HCT116 (cell line): ENCODE results near the gene TMEM120A. TPM values are rescaled to one million over a fixed set of nuclear protein-coding genes. Genes with fewer than 3 reads are reported as not detected.

Experiments used
- ATAC-seq: fragments of 200-7000 bp; cut with Tn5 transposase; 2 replicates; pipeline ENCODE4 v1.9.1; 2020; ENCODE audit warnings: mild to moderate bottlenecking, moderate library complexity
- BruUV-seq: library from RNA; stranded (reverse); fragments of 400-500 nt; replicated peaks from 2 replicates; lab custom pipeline; 2021; lab: Mats Ljungman, UMichigan
- CTCF ChIA-PET: fragments of 300-600 bp; sonication (Branson Sonifier 250); formaldehyde crosslinking; loops from one replicate; lab custom pipeline; 2021; ENCODE audit warnings: antibody characterized with exemption; lab: Charles Lee
- POLR2A ChIA-PET: fragments of 300-600, 350-600 bp; sonication (Branson Sonifier 250); formaldehyde crosslinking; loops from one replicate; lab custom pipeline; 2021; ENCODE audit warnings: antibody characterized with exemption; lab: Charles Lee
- RAD21 ChIA-PET, 2 experiments: fragments of 300-600 bp; sonication (Branson Sonifier 250); formaldehyde crosslinking; loops; one replicate each; lab custom pipeline; 2023; ENCODE audit warnings: low total read pairs in 2 of 2; ENCODE audit not compliant: uncharacterized antibody in 2 of 2, unreplicated experiment in 2 of 2, low non-redundant PET in 1 of 2; lab: Charles Lee
- DNase-seq: peaks from one replicate; pipeline ENCODE4 v3.0.0-alpha.2; 2010; ENCODE audit warnings: low read depth, low spot score
- H2AFZ ChIP-seq: fragments of 200-600 bp; shearing (Covaris generic), sonication (generic); 2 replicates; pipeline ENCODE4 v1.6.1; 2017; ENCODE audit warnings: low read depth, mixed run types, mixed read lengths, antibody characterized with exemption, low read length; ENCODE audit not compliant: poor library complexity, severe bottlenecking
- H3K27ac ChIP-seq: 2 replicates; pipeline ENCODE4 v1.5.1; 2012; ENCODE audit warnings: low read depth, low read length
- H3K27me3 ChIP-seq: fragments of 200-600 bp; sonication (generic); 2 replicates; pipeline ENCODE4 v1.6.1; 2016; ENCODE audit warnings: mixed run types, low read length, mixed read lengths; ENCODE audit not compliant: insufficient read depth
- H3K36me3 ChIP-seq, 2 experiments: fragments of 200-500 bp in 1 of 2; fragments of 200-600 bp in 1 of 2; sonication (Bioruptor generic) in 1 of 2; sonication (generic) in 1 of 2; 2 replicates each; pipeline versions ENCODE4 v1.5.1 to v1.6.1; 2014 to 2016; ENCODE audit warnings: low read length in 2 of 2, inconsistent platforms in 1 of 2, mixed read lengths in 1 of 2, mixed run types in 1 of 2; ENCODE audit not compliant: insufficient read depth in 2 of 2, control insufficient read depth in 1 of 2
- H3K4me1 ChIP-seq, 2 experiments: fragments of 200-600 bp in 1 of 2; sonication (generic) in 1 of 2; 2 replicates each; pipeline versions ENCODE4 v1.5.1 to v1.6.1; 2012 to 2017; ENCODE audit warnings: low read length in 2 of 2, inconsistent platforms in 1 of 2, mild to moderate bottlenecking in 1 of 2, mixed read lengths in 1 of 2, mixed run types in 1 of 2, moderate library complexity in 1 of 2; ENCODE audit not compliant: insufficient read depth in 2 of 2, control insufficient read depth in 1 of 2
- H3K4me2 ChIP-seq: fragments of 200-600 bp; sonication (generic); 2 replicates; pipeline ENCODE4 v1.6.1; 2017; ENCODE audit warnings: mixed run types, low read length, mixed read lengths
- H3K4me3 ChIP-seq, 2 experiments: fragments of 200-600 bp in 1 of 2; sonication (generic) in 1 of 2; replicated peaks in 1 of 2; 2 replicates each; pipeline ENCODE4 v1.5.1; 2011 to 2016; ENCODE audit warnings: low read length in 2 of 2, control low read depth in 1 of 2, low read depth in 1 of 2, mild to moderate bottlenecking in 1 of 2, mixed read lengths in 1 of 2, mixed run types in 1 of 2
- H3K79me2 ChIP-seq: fragments of 200-600 bp; sonication (generic); 2 replicates; pipeline ENCODE4 v1.6.1; 2017; ENCODE audit warnings: mild to moderate bottlenecking, mixed run types, low read length, moderate library complexity, mixed read lengths; ENCODE audit not compliant: insufficient read depth
- H3K9ac ChIP-seq: fragments of 200-600 bp; sonication (generic); 2 replicates; pipeline ENCODE4 v1.6.1; 2016; ENCODE audit warnings: low read length, mixed read lengths
- H3K9me2 ChIP-seq: fragments of 200-600 bp; sonication (generic), shearing (Covaris generic); 2 replicates; pipeline ENCODE4 v1.6.1; 2017; ENCODE audit warnings: mixed run types, mild to moderate bottlenecking, moderate library complexity; ENCODE audit not compliant: insufficient read depth
- H3K9me3 ChIP-seq, 2 experiments: fragments of 200-500 bp in 1 of 2; fragments of 200-600 bp in 1 of 2; sonication (Bioruptor generic) in 1 of 2; sonication (generic) in 1 of 2; 2 replicates each; pipeline ENCODE4 v1.6.1; 2014 to 2017; ENCODE audit warnings: low read length in 2 of 2, mixed read lengths in 2 of 2, inconsistent platforms in 1 of 2, low read depth in 1 of 2, mild to moderate bottlenecking in 1 of 2, mixed run types in 1 of 2, moderate library complexity in 1 of 2; ENCODE audit not compliant: control insufficient read depth in 1 of 2, insufficient read depth in 1 of 2
- H4K20me1 ChIP-seq: fragments of 200-600 bp; sonication (generic), shearing (Covaris generic); 2 replicates; pipeline ENCODE4 v1.6.1; 2017; ENCODE audit warnings: mixed run types, mild to moderate bottlenecking, moderate library complexity; ENCODE audit not compliant: insufficient read depth
- CEBPB ChIP-seq: IDR thresholded peaks from 2 replicates; pipeline ENCODE4 v1.6.1; 2012; ENCODE audit warnings: low read depth
- CTCF ChIP-seq, 3 experiments: fragments of 200-600 bp in 1 of 3; sonication (generic) in 1 of 3; IDR thresholded peaks in 2 of 3; conservative IDR thresholded peaks in 1 of 3; 2 replicates each; pipeline ENCODE4 v1.5.1; 2012 to 2017; ENCODE audit warnings: low read depth in 2 of 3, low read length in 2 of 3, antibody characterized with exemption in 1 of 3, borderline replicate concordance in 1 of 3, control low read depth in 1 of 3, mild to moderate bottlenecking in 1 of 3, mixed read lengths in 1 of 3, mixed run types in 1 of 3, moderate library complexity in 1 of 3; ENCODE audit not compliant: insufficient read depth in 1 of 3
- ELF1 ChIP-seq: IDR thresholded peaks from 2 replicates; pipeline ENCODE4 v1.6.1; 2012; ENCODE audit warnings: low read depth, borderline replicate concordance
- EZH2phosphoT487 ChIP-seq: fragments of 200-600 bp; IDR thresholded peaks from 2 replicates; pipeline ENCODE4 v1.6.1; 2018; ENCODE audit warnings: antibody characterized with exemption, borderline replicate concordance
- FOSL1 ChIP-seq: IDR thresholded peaks from 2 replicates; pipeline ENCODE4 v1.6.1; 2012; ENCODE audit warnings: low read depth
- POLR2A ChIP-seq: IDR thresholded peaks from 2 replicates; pipeline ENCODE4 v1.7.0; 2011; ENCODE audit warnings: borderline replicate concordance; ENCODE audit not compliant: insufficient read depth, insufficient read length; ENCODE audit errors: extremely low read depth
- POLR2AphosphoS5 ChIP-seq: IDR thresholded peaks from 2 replicates; pipeline ENCODE4 v1.6.1; 2011; ENCODE audit warnings: mild to moderate bottlenecking, low read depth, low read length, moderate library complexity
- RAD21 ChIP-seq: IDR thresholded peaks from 2 replicates; pipeline ENCODE4 v1.6.1; 2012; ENCODE audit warnings: low read depth, mild to moderate bottlenecking
- SIN3A ChIP-seq: IDR thresholded peaks from 2 replicates; pipeline ENCODE4 v1.6.1; 2012; ENCODE audit warnings: low read depth
- SP1 ChIP-seq: IDR thresholded peaks from 2 replicates; pipeline ENCODE4 v1.6.1; 2012; ENCODE audit warnings: low read depth
- SRF ChIP-seq: IDR thresholded peaks from 2 replicates; pipeline ENCODE4 v1.6.1; 2012; ENCODE audit warnings: low read depth
- YY1 ChIP-seq: IDR thresholded peaks from 2 replicates; pipeline ENCODE4 v1.6.1; 2011; ENCODE audit warnings: low read length, low read depth, moderate library complexity, mild to moderate bottlenecking; ENCODE audit not compliant: insufficient replicate concordance; ENCODE audit errors: extremely low read depth
- ZBTB33 ChIP-seq: IDR thresholded peaks from 2 replicates; pipeline ENCODE4 v1.6.1; 2011; ENCODE audit warnings: mild to moderate bottlenecking, low read length, moderate library complexity; ENCODE audit not compliant: insufficient replicate concordance; ENCODE audit errors: extremely low read depth
- ZNF274 ChIP-seq: fragments of 200-500 bp; sonication (Bioruptor generic); IDR thresholded peaks from 2 replicates; pipeline ENCODE4 v1.6.1; 2014; ENCODE audit warnings: mild to moderate bottlenecking, low read depth, low read length, inconsistent platforms
- intact Hi-C: fragments of 100-400 bp; cut with micrococcal nuclease; formaldehyde crosslinking; loops from 2 replicates; pipeline ENCODE4 v1.10.0; 2022
- total RNA-seq: library from RNA; stranded (reverse); gene quantifications from one replicate; pipeline ENCODE4 v1.2.1, GENCODE V29; 2021; ENCODE audit not compliant: unreplicated experiment
- TF ChIP-seq, protein P1 (sequence below): IDR thresholded peaks from 2 replicates; pipeline ENCODE4 v1.6.1; 2012
- TF ChIP-seq, protein P2 (sequence below): IDR thresholded peaks from 2 replicates; pipeline ENCODE4 v1.6.1; 2012
- TF ChIP-seq, protein P3 (sequence below): IDR thresholded peaks from 2 replicates; pipeline ENCODE4 v1.6.1; 2012; ENCODE audit warnings: low read depth

The TMEM120A gene
- total RNA-seq, 1 experiment from 2014 or later: 25.9 TPM

DNA sequence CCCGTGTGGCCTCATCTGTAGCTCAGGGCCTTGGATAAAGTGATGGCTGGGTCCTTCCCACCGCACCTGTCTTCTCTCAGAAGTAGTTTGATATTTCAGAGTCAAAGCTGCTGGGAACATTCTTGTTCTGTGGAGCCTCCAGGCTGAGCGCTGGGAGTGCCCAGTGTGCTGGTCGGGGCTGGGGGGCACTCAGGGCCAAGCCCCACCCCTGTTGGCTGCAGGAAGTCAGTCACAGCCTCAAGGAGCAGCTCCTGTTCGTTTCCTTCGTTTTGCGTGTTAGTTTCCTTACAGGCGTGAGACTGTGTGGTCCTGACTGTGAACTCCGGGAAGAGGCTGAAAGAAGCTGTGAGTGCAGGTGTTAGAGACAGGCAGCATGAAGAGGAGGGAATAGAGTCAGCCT is 46.2 kb downstream of the TMEM120A start:
- no peaks in the 10 kb centered on the region for H3K9me3 ChIP-seq
- DNase-seq (no peak), ATAC-seq (no peak)
- H3K4me3 ChIP-seq: no peak overlapping the region
- peaks cover 12 to 23% of the 10 kb centered on the region in 2 experiments for H3K4me1 ChIP-seq
- TF ChIP-seq ZNF274 (no peak), CTCF (IDR thresholded peaks at IDR 0.05 in 2 of 3, conservative IDR thresholded peaks at IDR 0.05 in 1 of 3; ENCODE audit: borderline replicate concordance in 1 of 3, insufficient read depth in 1 of 3, low read depth in 2 of 3, low read length in 2 of 3) (no peak), ELF1 (no peak), YY1 (no peak), FOSL1 (no peak), SRF (no peak), SIN3A (no peak), RAD21 (no peak), ZBTB33 (no peak), POLR2AphosphoS5 (no peak), POLR2A (no peak), SP1 (no peak), EZH2phosphoT487 (no peak), CEBPB (no peak)
- TF ChIP-seq, protein P1, sequence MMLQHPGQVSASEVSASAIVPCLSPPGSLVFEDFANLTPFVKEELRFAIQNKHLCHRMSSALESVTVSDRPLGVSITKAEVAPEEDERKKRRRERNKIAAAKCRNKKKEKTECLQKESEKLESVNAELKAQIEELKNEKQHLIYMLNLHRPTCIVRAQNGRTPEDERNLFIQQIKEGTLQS: no peak
- TF ChIP-seq, protein P2, sequence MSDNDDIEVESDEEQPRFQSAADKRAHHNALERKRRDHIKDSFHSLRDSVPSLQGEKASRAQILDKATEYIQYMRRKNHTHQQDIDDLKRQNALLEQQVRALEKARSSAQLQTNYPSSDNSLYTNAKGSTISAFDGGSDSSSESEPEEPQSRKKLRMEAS: no peak
- TF ChIP-seq, protein P3, sequence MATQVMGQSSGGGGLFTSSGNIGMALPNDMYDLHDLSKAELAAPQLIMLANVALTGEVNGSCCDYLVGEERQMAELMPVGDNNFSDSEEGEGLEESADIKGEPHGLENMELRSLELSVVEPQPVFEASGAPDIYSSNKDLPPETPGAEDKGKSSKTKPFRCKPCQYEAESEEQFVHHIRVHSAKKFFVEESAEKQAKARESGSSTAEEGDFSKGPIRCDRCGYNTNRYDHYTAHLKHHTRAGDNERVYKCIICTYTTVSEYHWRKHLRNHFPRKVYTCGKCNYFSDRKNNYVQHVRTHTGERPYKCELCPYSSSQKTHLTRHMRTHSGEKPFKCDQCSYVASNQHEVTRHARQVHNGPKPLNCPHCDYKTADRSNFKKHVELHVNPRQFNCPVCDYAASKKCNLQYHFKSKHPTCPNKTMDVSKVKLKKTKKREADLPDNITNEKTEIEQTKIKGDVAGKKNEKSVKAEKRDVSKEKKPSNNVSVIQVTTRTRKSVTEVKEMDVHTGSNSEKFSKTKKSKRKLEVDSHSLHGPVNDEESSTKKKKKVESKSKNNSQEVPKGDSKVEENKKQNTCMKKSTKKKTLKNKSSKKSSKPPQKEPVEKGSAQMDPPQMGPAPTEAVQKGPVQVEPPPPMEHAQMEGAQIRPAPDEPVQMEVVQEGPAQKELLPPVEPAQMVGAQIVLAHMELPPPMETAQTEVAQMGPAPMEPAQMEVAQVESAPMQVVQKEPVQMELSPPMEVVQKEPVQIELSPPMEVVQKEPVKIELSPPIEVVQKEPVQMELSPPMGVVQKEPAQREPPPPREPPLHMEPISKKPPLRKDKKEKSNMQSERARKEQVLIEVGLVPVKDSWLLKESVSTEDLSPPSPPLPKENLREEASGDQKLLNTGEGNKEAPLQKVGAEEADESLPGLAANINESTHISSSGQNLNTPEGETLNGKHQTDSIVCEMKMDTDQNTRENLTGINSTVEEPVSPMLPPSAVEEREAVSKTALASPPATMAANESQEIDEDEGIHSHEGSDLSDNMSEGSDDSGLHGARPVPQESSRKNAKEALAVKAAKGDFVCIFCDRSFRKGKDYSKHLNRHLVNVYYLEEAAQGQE: no peak
- TF ChIP-seq, all 23 proteins: peak for 0
- H2AFZ ChIP-seq: no peak overlapping the region
- no peaks in the 10 kb centered on the region for H4K20me1 ChIP-seq
- H3K79me2 ChIP-seq: peaks cover 3% of the 10 kb centered on the region
- intact Hi-C loops: no loop called here
- RAD21 ChIA-PET: no interaction called here
- H3K36me3 ChIP-seq: no peaks in the 10 kb centered on the region
- H3K9me2 ChIP-seq: no peaks in the 10 kb centered on the region
- H3K4me2 ChIP-seq: no peak overlapping the region
- no peak overlapping the region for H3K9ac ChIP-seq
- no peaks in the 10 kb centered on the region for H3K27me3 ChIP-seq
- CTCF ChIA-PET: no interaction called here
- POLR2A ChIA-PET: no interaction called here
- BruUV-seq: no TSS peak
- no peak overlapping the region for H3K27ac ChIP-seq
